Osteoblast (primary cell): ENCODE results near the gene CLTCL1. TPM values are rescaled to one million over a fixed set of nuclear protein-coding genes. Genes with fewer than 3 reads are reported as not detected.

Source experiments
- DNase-seq: peaks from one replicate; pipeline ENCODE4 v3.0.0; 2011; ENCODE audit warnings: low spot score, mixed read lengths; ENCODE audit not compliant: insufficient read length; ENCODE audit errors: missing footprints
- H2AFZ ChIP-seq: 2 replicates; pipeline ENCODE4 v1.6.0; 2011; ENCODE audit warnings: mild to moderate bottlenecking, low read length
- H3K27ac ChIP-seq: 2 replicates; pipeline ENCODE4 v1.5.1; 2011; ENCODE audit warnings: mild to moderate bottlenecking, low read depth, low read length, moderate library complexity
- H3K27me3 ChIP-seq: 2 replicates; pipeline ENCODE4 v1.6.0; 2012; ENCODE audit warnings: mild to moderate bottlenecking, control low read depth, inconsistent platforms, low read length, moderate library complexity; ENCODE audit not compliant: insufficient read depth
- H3K36me3 ChIP-seq: 2 replicates; pipeline ENCODE4 v1.5.1; 2011; ENCODE audit warnings: mild to moderate bottlenecking, low read length, control low read depth, moderate library complexity; ENCODE audit not compliant: insufficient read depth
- H3K4me1 ChIP-seq: 2 replicates; pipeline ENCODE4 v1.5.1; 2011; ENCODE audit warnings: mild to moderate bottlenecking, low read length, control low read depth, moderate library complexity; ENCODE audit not compliant: insufficient read depth
- H3K4me2 ChIP-seq: 2 replicates; pipeline ENCODE4 v1.6.0; 2011; ENCODE audit warnings: mild to moderate bottlenecking, low read length; ENCODE audit not compliant: insufficient read depth
- H3K4me3 ChIP-seq: fragments of 200-600 bp; sonication (generic); 3 replicates; pipeline ENCODE4 v1.5.1; 2012; ENCODE audit warnings: mild to moderate bottlenecking, low read length, inconsistent platforms; ENCODE audit not compliant: insufficient read depth
- H3K79me2 ChIP-seq: 2 replicates; pipeline ENCODE4 v1.6.0; 2012; ENCODE audit warnings: mild to moderate bottlenecking, low read length, control low read depth, inconsistent platforms; ENCODE audit not compliant: insufficient read depth
- H3K9me3 ChIP-seq: 2 replicates; pipeline ENCODE4 v1.5.1; 2011; ENCODE audit warnings: low read depth, low read length, control low read depth
- H4K20me1 ChIP-seq: 2 replicates; pipeline ENCODE4 v1.6.0; 2012; ENCODE audit warnings: mild to moderate bottlenecking, low read length, control low read depth; ENCODE audit not compliant: insufficient read depth
- total RNA-seq: library from RNA; depleted of rRNA; stranded (reverse); fragments of >200 nt; gene quantifications from 2 replicates; pipeline ENCODE4 v1.2.3, GENCODE V29; 2012
- TF ChIP-seq, protein P1 (sequence below): IDR thresholded peaks from 2 replicates; pipeline ENCODE4 v1.5.1; 2011; ENCODE audit warnings: mild to moderate bottlenecking, low read depth, low read length, moderate library complexity; ENCODE audit errors: extremely low read depth

Gene CLTCL1
- total RNA-seq, 1 donor, result 29.7 TPM

DNA sequence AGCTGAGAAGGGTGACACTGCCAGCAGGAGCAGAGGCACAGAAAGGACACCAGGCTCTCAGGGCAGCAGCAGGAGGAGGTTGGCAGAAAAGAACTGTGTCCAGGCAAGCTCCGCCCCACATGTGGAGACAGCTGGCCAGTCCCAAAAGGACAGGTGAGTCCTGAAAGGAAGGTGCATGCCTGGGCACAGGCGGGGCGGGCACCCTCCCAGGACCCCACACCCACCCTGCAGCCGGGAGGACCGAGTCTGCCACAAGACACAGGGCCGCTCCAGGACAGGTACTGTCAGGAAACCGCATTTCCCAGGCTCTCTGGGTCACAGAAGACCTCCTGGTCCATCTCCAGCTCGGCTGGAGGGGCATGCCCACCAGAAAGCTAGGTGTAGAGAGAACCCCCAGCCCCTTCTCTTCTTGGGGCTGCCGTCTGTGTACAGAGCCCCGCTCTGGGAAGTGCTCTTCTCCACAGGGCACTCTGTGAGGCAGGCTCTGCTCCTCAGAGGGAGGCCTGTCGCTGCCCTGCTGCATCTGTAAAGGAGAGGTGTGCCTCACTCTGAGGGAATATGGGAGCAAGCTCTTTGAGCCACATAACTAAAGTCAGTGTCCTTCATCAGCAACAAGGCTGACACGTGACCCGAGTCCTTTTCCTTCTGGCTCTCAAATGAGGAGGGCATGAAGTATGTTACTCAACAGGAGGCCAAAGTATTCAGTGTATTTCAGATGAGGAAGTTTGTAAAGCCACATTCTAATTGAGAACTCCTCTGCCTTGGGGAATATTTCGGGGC, 50.5 kb downstream of the CLTCL1 start:
- Histone ChIP-seq H3K27ac (no peak overlapping the region), H3K4me3 (no peak overlapping the region), H3K79me2 (no peaks in the 10 kb centered on the region), H3K27me3 (no peaks in the 10 kb centered on the region), H3K36me3 (peaks cover 9% of the 10 kb centered on the region), H3K4me2 (no peak overlapping the region), H4K20me1 (no peaks in the 10 kb centered on the region), H3K9me3 (no peaks in the 10 kb centered on the region), H3K4me1 (no peaks in the 10 kb centered on the region), H2AFZ (no peak overlapping the region)
- no peak for DNase-seq
- TF ChIP-seq, protein P1, sequence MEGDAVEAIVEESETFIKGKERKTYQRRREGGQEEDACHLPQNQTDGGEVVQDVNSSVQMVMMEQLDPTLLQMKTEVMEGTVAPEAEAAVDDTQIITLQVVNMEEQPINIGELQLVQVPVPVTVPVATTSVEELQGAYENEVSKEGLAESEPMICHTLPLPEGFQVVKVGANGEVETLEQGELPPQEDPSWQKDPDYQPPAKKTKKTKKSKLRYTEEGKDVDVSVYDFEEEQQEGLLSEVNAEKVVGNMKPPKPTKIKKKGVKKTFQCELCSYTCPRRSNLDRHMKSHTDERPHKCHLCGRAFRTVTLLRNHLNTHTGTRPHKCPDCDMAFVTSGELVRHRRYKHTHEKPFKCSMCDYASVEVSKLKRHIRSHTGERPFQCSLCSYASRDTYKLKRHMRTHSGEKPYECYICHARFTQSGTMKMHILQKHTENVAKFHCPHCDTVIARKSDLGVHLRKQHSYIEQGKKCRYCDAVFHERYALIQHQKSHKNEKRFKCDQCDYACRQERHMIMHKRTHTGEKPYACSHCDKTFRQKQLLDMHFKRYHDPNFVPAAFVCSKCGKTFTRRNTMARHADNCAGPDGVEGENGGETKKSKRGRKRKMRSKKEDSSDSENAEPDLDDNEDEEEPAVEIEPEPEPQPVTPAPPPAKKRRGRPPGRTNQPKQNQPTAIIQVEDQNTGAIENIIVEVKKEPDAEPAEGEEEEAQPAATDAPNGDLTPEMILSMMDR, result no peak

DNA sequence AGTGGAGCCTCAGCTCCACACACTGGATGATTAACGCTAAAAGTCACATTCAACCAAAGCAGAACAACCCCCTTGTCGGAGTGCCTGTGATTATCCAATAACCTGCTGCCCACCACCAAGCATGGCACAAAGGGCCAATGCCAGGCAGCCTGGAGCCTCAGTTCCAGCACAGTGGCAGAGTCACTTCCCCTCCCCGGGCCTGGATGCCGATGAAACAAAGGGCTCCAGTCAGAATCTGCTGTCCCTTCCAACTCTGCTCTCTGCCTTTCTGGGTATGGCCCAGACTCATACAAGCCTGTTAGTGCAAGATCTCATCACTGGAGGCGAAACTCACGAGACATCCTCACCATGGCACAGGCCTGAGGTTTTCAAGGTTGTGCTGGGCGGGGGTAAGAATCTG, 52.1 kb downstream of the CLTCL1 start:
- no peak overlapping the region for H3K4me2 ChIP-seq
- H3K36me3 ChIP-seq, result peaks cover 10% of the 10 kb centered on the region
- no peaks in the 10 kb centered on the region for H4K20me1 ChIP-seq
- DNase-seq, result no peak
- no peaks in the 10 kb centered on the region for H3K79me2 ChIP-seq
- no peaks in the 10 kb centered on the region for H3K27me3 ChIP-seq
- H2AFZ ChIP-seq, result no peak overlapping the region
- no peak overlapping the region for H3K27ac ChIP-seq
- no peaks in the 10 kb centered on the region for H3K4me1 ChIP-seq
- H3K9me3 ChIP-seq, result no peaks in the 10 kb centered on the region
- TF ChIP-seq, protein P1, result no peak
- no peak overlapping the region for H3K4me3 ChIP-seq

DNA sequence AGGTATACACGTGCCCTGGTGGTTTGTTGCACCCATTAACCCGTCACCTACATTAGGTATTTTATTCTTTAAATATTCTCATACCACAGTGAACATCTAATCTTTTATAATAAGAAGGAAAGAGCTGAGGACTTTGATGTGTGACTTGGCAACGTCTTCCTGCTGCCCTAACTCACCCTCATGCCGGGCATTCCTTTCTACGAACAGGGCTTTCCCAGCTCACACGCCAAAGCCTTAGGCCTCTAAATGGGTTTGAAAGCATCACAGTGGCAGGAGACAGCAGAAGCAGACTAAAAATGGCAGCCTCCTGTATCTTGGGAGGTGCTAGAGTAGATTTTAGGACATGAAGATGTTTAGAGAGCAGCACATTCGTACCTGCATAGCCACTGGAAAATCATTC, 52.6 kb downstream of the CLTCL1 start:
- no peak overlapping the region for H3K4me3 ChIP-seq
- H3K4me1 ChIP-seq, result no peaks in the 10 kb centered on the region
- TF ChIP-seq, protein P1, result no peak
- H3K4me2 ChIP-seq, result no peak overlapping the region
- H3K36me3 ChIP-seq, result peaks cover 15% of the 10 kb centered on the region
- no peak for DNase-seq
- H3K27me3 ChIP-seq, result no peaks in the 10 kb centered on the region
- H3K79me2 ChIP-seq, result no peaks in the 10 kb centered on the region
- H3K9me3 ChIP-seq, result no peaks in the 10 kb centered on the region
- H2AFZ ChIP-seq, result no peak overlapping the region
- H4K20me1 ChIP-seq, result no peaks in the 10 kb centered on the region
- H3K27ac ChIP-seq, result no peak overlapping the region

DNA sequence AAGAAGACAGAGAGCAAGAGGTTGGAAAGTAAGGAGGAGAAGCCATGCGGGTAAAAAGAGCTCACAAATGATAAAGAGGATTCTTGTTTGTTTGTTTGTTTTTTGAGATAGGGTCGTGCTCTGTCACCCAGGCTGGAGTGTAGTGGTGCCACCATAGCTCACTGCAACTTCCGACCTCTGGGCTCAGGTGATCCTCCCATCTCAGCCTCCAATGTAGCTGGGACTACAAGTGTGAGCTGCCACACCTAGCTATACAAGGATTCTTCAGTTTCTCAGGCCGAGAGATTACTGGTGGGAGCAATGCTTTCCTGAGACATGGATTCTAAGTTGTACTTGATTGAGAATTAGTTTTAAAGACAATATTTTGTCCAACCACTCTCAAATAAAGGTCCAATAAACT, 55.6 kb downstream of the CLTCL1 start:
- peaks cover 25% of the 10 kb centered on the region for H3K36me3 ChIP-seq
- no peaks in the 10 kb centered on the region for H3K27me3 ChIP-seq
- no peaks in the 10 kb centered on the region for H3K4me1 ChIP-seq
- H2AFZ ChIP-seq, result no peak overlapping the region
- no peak overlapping the region for H3K4me2 ChIP-seq
- TF ChIP-seq, protein P1, result no peak
- H3K27ac ChIP-seq, result no peak overlapping the region
- no peaks in the 10 kb centered on the region for H3K9me3 ChIP-seq
- H4K20me1 ChIP-seq, result no peaks in the 10 kb centered on the region
- DNase-seq, result no peak
- no peaks in the 10 kb centered on the region for H3K79me2 ChIP-seq
- H3K4me3 ChIP-seq, result no peak overlapping the region
